GM21825 (cell line): ENCODE measurements around the gene AHCYL2.
A peak's percentile ranks its signal among the peaks of the same experiment; 100 is the strongest.
"Not testable (repeated sequence)": the region's sequence is repeated elsewhere in the genome, so short reads cannot be mapped to it uniquely, and the experiment has no call there.

Source experiments
- ATAC-seq: cut with Tn5 transposase; IDR thresholded peaks from one replicate; pipeline ENCODE4 v1.9.1; 2021; ENCODE audit warnings: mild to moderate bottlenecking, moderate library complexity; ENCODE audit not compliant: unreplicated experiment

Gene AHCYL2

GRCh38 chr7:129410238-129410637 is 185.4 kb downstream of the AHCYL2 start:
- ATAC-seq: not testable (repeated sequence)

- ATAC-seq: no peak
Measured at GRCh38 chr7:129412501-129412900, 187.7 kb downstream of the AHCYL2 start.

- ATAC-seq: no peak
Measured at GRCh38 chr7:129417073-129417472, 192.2 kb downstream of the AHCYL2 start.

GRCh38 chr7:129421717-129422250 is 197.0 kb downstream of the AHCYL2 start:
- ATAC-seq: no peak

GRCh38 chr7:129422727-129423126 is 197.9 kb downstream of the AHCYL2 start:
- no peak for ATAC-seq

GRCh38 chr7:129423700-129424410 is 199.0 kb downstream of the AHCYL2 start:
- ATAC-seq: no peak

- no peak for ATAC-seq
Measured at GRCh38 chr7:129426482-129426881, 201.7 kb downstream of the AHCYL2 start.

- ATAC-seq: no peak
Measured at GRCh38 chr7:129427526-129428045, 202.8 kb downstream of the AHCYL2 start.

- no peak for ATAC-seq
Measured at GRCh38 chr7:129431911-129432643, 207.2 kb downstream of the AHCYL2 start.

- ATAC-seq: peak; percentile 96
Measured at GRCh38 chr7:129433847-129434674, 209.2 kb downstream of the AHCYL2 start, which contains the start of gene STRIP2. Gene STRIP2, plus strand, starts transcription at chr7:129434432. Its CDS starts 41 bp downstream, at chr7:129434473.

- no peak for ATAC-seq
Measured at GRCh38 chr7:129434675-129435318, 210.0 kb downstream of the AHCYL2 start.

GRCh38 chr7:129435414-129435829 is 210.6 kb downstream of the AHCYL2 start:
- ATAC-seq: no peak

- ATAC-seq: no peak
Measured at GRCh38 chr7:129436335-129436923, 211.6 kb downstream of the AHCYL2 start.

GRCh38 chr7:129437190-129437589 is 212.4 kb downstream of the AHCYL2 start:
- ATAC-seq: no peak

- no peak for ATAC-seq
Measured at GRCh38 chr7:129438281-129438838, 213.5 kb downstream of the AHCYL2 start.

- no peak for ATAC-seq
Measured at GRCh38 chr7:129438839-129439651, 214.2 kb downstream of the AHCYL2 start.

- no peak for ATAC-seq
Measured at GRCh38 chr7:129439963-129440625, 215.3 kb downstream of the AHCYL2 start.

- ATAC-seq: no peak
Measured at GRCh38 chr7:129443612-129444011, 218.8 kb downstream of the AHCYL2 start.
